HFF-Myc (cell line): Measurements from ENCODE around the gene ZNF333.

Source experiments
- DNase-seq: peaks from one replicate; pipeline ENCODE4 v3.0.0-alpha.2; 2011; ENCODE audit warnings: low read depth; ENCODE audit errors: extremely low read depth
- H3K4me3 ChIP-seq: replicated peaks from 2 replicates; pipeline ENCODE4 v1.5.1; 2011; ENCODE audit warnings: low read depth, mild to moderate bottlenecking, control low read depth, low read length
- TF ChIP-seq, protein P1 (sequence below): IDR thresholded peaks from 2 replicates; pipeline ENCODE4 v1.5.1; 2012; ENCODE audit warnings: mild to moderate bottlenecking, low read depth, low read length, control low read depth; ENCODE audit errors: missing control alignments

Gene ZNF333

DNA sequence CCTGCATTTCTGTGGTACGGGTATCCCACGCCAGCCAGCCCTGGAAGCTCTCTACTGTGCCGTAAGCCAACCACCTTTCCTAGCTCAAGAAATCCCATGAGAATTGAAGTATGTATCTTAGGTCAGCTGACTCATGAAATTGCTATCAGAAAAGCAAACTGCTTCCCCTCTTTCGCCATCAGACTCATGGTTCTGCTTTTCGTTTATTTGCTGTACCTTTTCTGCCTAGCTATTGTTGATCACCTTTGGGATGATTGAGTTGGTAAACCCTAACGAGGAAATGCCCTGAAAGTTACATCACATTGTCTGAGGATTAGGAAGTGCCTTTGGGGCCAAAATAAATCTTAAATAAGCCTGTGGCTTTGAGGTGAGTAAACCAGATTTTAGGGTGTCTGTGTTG lies 15.1 kb upstream of the ZNF333 start, which contains the start of gene ADGRE3:
Gene ADGRE3 (minus strand): TSS at position 81 of the 400 bp plus-strand sequence. CDS start 74 bp downstream, at position 7.
- H3K4me3 ChIP-seq, result no peak within 1 kb of the TSS
- DNase-seq, result no peak

GRCh38 chr19:14676762-14677161 lies 13.1 kb upstream of the ZNF333 start:
- DNase-seq, result no peak
- no peak overlapping the region for H3K4me3 ChIP-seq
- TF ChIP-seq, protein P1, sequence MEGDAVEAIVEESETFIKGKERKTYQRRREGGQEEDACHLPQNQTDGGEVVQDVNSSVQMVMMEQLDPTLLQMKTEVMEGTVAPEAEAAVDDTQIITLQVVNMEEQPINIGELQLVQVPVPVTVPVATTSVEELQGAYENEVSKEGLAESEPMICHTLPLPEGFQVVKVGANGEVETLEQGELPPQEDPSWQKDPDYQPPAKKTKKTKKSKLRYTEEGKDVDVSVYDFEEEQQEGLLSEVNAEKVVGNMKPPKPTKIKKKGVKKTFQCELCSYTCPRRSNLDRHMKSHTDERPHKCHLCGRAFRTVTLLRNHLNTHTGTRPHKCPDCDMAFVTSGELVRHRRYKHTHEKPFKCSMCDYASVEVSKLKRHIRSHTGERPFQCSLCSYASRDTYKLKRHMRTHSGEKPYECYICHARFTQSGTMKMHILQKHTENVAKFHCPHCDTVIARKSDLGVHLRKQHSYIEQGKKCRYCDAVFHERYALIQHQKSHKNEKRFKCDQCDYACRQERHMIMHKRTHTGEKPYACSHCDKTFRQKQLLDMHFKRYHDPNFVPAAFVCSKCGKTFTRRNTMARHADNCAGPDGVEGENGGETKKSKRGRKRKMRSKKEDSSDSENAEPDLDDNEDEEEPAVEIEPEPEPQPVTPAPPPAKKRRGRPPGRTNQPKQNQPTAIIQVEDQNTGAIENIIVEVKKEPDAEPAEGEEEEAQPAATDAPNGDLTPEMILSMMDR, result no peak

More for the DNA sequence above, 15.1 kb upstream of the ZNF333 start, which contains the start of gene ADGRE3:
- TF ChIP-seq, protein P1, result no peak

GRCh38 chr19:14677464-14677863 lies 12.4 kb upstream of the ZNF333 start:
- TF ChIP-seq, protein P1, result no peak
- no peak overlapping the region for H3K4me3 ChIP-seq
- DNase-seq, result no peak

- H3K4me3 ChIP-seq, result no peak overlapping the region
- TF ChIP-seq, protein P1, result no peak
- DNase-seq, result no peak
These were observed 11.6 kb upstream of the ZNF333 start for GRCh38 chr19:14678199-14678598.

DNA sequence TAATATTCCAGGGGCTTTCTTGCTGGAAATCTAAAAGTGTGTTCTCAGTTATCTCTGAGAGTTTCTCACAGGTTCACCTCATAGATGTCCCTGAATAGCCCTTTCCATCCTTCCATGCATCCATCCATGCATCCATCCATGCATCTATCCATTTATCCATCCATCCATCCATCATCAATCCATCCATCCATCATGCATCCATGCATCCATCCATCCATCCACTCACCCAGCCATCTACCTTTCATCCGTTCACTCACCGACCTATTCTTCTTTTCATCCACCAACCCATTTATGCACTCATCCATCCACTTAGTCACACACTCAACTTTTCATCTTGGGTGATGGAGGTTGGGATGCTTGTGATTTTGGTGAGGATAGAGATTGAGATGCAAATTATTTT lies 7.8 kb upstream of the ZNF333 start:
- TF ChIP-seq, protein P1, result no peak
- H3K4me3 ChIP-seq, result no peak overlapping the region
- no peak for DNase-seq

DNA sequence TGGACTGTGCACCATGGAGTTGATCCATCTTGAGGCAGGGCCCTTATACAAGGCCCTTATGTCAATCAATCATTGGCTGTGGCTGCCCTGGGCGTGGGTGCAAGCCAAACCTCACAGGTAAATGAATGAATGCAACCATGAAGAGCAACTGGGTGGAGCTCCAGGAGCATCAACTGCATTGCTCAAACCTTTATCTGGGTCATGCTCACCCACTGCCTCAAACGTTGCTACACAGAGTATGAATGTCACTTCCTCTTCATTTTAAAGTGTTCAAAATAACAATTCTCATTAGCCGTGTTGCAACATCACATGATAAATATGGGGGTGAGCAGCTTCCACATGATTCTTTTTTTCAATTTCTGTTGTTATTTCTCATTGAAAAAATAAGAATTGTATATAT lies 6.4 kb upstream of the ZNF333 start:
- TF ChIP-seq, protein P1, result no peak
- no peak for DNase-seq
- H3K4me3 ChIP-seq, result no peak overlapping the region

DNA sequence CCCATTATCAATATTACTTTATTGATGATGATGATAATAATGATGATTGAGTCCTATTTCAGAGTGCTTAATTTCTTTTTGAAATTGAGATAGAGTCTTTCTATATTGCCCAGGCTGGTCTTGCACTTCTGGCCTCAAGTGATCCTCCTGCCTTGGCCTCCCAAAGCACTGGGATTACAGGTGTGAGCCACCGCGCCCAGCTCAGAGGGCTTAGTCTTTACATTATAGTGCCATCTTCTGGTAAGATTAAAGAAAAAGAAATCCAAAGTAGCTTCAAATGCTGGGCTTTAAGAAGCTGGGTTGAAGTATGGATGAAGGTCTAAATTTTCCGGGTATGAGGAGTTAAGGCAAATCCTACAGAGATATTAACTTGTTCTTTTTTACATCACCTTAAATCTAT lies 3.4 kb upstream of the ZNF333 start:
- TF ChIP-seq, protein P1, result no peak
- H3K4me3 ChIP-seq, result no peak overlapping the region
- no peak for DNase-seq
